H1 (cell line): Measurements from ENCODE around the gene OR13C3. TPM values are rescaled to one million over a fixed set of nuclear protein-coding genes. Genes with fewer than 3 reads are reported as not detected.

ENCODE experiments used
- CTCF ChIA-PET: fragments of 300-600 bp; sonication (Branson Sonifier 250); formaldehyde crosslinking; loops from one replicate; lab custom pipeline; 2021; ENCODE audit not compliant: partially characterized antibody; lab: Charles Lee
- POLR2A ChIA-PET: fragments of 300-600 bp; sonication (Branson Sonifier 250); formaldehyde crosslinking; loops from one replicate; lab custom pipeline; 2021; ENCODE audit warnings: inconsistent platforms; ENCODE audit not compliant: partially characterized antibody; lab: Charles Lee
- DNase-seq, 2 experiments: peaks; one replicate each; pipeline versions ENCODE4 v3.0.0 to v3.0.0-alpha.2; 2010 to 2022; ENCODE audit warnings: low spot score in 2 of 2, low read depth in 1 of 2, mixed read lengths in 1 of 2
- FAIRE-seq: peaks from 2 replicates; lab custom pipeline; 2011; peaks lifted over from hg19 to GRCh38; lab: Jason Lieb, UNC
- H2AFZ ChIP-seq: 2 replicates; pipeline ENCODE4 v1.8.1; 2012; ENCODE audit warnings: low read length, inconsistent platforms
- H2AK5ac ChIP-seq: 2 replicates; pipeline ENCODE4 v1.6.1; 2013; ENCODE audit warnings: low read depth, low read length
- H2BK120ac ChIP-seq: replicated peaks from 2 replicates; pipeline ENCODE3; 2013; ENCODE audit warnings: low read depth, low read length, inconsistent platforms
- H2BK12ac ChIP-seq: 2 replicates; pipeline ENCODE4 v1.6.1; 2013; ENCODE audit warnings: low read depth, low read length
- H2BK15ac ChIP-seq: 2 replicates; pipeline ENCODE4 v1.6.1; 2013; ENCODE audit warnings: low read length
- H2BK20ac ChIP-seq: 2 replicates; pipeline ENCODE4 v1.6.1; 2013; ENCODE audit warnings: low read length
- H2BK5ac ChIP-seq: 2 replicates; pipeline ENCODE4 v1.6.1; 2013; ENCODE audit warnings: low read depth, low read length
- H3K14ac ChIP-seq: 2 replicates; pipeline ENCODE4 v1.6.1; 2013; ENCODE audit warnings: inconsistent platforms; ENCODE audit not compliant: insufficient read length
- H3K18ac ChIP-seq: 2 replicates; pipeline ENCODE4 v1.6.1; 2013; ENCODE audit warnings: low read length; ENCODE audit errors: extremely low read depth
- H3K23ac ChIP-seq: 2 replicates; pipeline ENCODE4 v1.6.1; 2013; ENCODE audit warnings: inconsistent platforms; ENCODE audit not compliant: insufficient read length
- H3K23me2 ChIP-seq: 2 replicates; pipeline ENCODE4 v1.6.1; 2013; ENCODE audit warnings: low read depth, low read length
- H3K27ac ChIP-seq: 2 replicates; pipeline ENCODE4 v1.6.1; 2011; ENCODE audit warnings: low read depth, low read length, inconsistent platforms
- H3K27me3 ChIP-seq, 4 experiments: replicated peaks in 1 of 4; 1 replicate in 1 of 4; 2 replicates in 3 of 4; pipeline versions ENCODE4 v1.6.1 to v1.8.1; 2011 to 2013; ENCODE audit warnings: low read length in 3 of 4, mild to moderate bottlenecking in 3 of 4, inconsistent platforms in 2 of 4, mixed read lengths in 2 of 4, moderate library complexity in 1 of 4; ENCODE audit not compliant: control insufficient read depth in 3 of 4, insufficient read depth in 3 of 4; ENCODE audit errors: extremely low read depth in 1 of 4
- H3K36me3 ChIP-seq, 4 experiments: 2 replicates each; pipeline versions ENCODE4 v1.6.1 to v1.8.1; 2011 to 2013; ENCODE audit warnings: mild to moderate bottlenecking in 4 of 4, low read length in 3 of 4, moderate library complexity in 2 of 4, control low read depth in 1 of 4, inconsistent platforms in 1 of 4; ENCODE audit not compliant: insufficient read depth in 4 of 4, control insufficient read depth in 2 of 4
- H3K4ac ChIP-seq: replicated peaks from 2 replicates; pipeline ENCODE3; 2013; ENCODE audit warnings: low read length, low read depth, mixed read lengths, inconsistent platforms; ENCODE audit not compliant: insufficient read length
- H3K4me1 ChIP-seq, 4 experiments: replicated peaks in 1 of 4; 1 replicate in 1 of 4; 2 replicates in 3 of 4; pipeline versions ENCODE4 v1.6.1 to v1.8.1; 2011 to 2013; ENCODE audit warnings: low read length in 3 of 4, inconsistent platforms in 2 of 4, mixed read lengths in 1 of 4; ENCODE audit not compliant: insufficient read depth in 4 of 4, control insufficient read depth in 3 of 4
- H3K4me2 ChIP-seq, 2 experiments: 2 replicates each; pipeline versions ENCODE4 v1.6.1 to v1.8.1; 2011 to 2013; ENCODE audit warnings: low read depth in 2 of 2, low read length in 2 of 2, control low read depth in 1 of 2, inconsistent platforms in 1 of 2, mild to moderate bottlenecking in 1 of 2; ENCODE audit not compliant: insufficient read depth in 1 of 2
- H3K4me3 ChIP-seq, 4 experiments: fragments of 200-600, 300-600 bp in 1 of 4; sonication (generic), shearing (Covaris generic), sonication (Bioruptor Twin) in 1 of 4; 2 replicates each; pipeline versions ENCODE4 v1.5.1 to v1.8.1; 2011 to 2016; ENCODE audit warnings: low read length in 4 of 4, low read depth in 3 of 4, control low read depth in 2 of 4, inconsistent platforms in 2 of 4, mild to moderate bottlenecking in 2 of 4, mixed read lengths in 1 of 4, moderate library complexity in 1 of 4; ENCODE audit not compliant: insufficient read depth in 2 of 4; ENCODE audit errors: extremely low read depth in 1 of 4
- H3K56ac ChIP-seq: replicated peaks from 2 replicates; pipeline ENCODE3; 2013; ENCODE audit warnings: low read depth, mild to moderate bottlenecking, mixed read lengths, low read length, inconsistent platforms; ENCODE audit not compliant: insufficient read length
- H3K79me1 ChIP-seq: 2 replicates; pipeline ENCODE4 v1.6.1; 2013; ENCODE audit warnings: low read depth, low read length, control low read depth
- H3K79me2 ChIP-seq, 2 experiments: 2 replicates each; pipeline versions ENCODE4 v1.6.1 to v1.8.1; 2012 to 2013; ENCODE audit warnings: low read length in 2 of 2, mild to moderate bottlenecking in 2 of 2, inconsistent platforms in 1 of 2; ENCODE audit not compliant: insufficient read depth in 2 of 2, control insufficient read depth in 1 of 2
- H3K9ac ChIP-seq, 4 experiments: replicated peaks in 1 of 4; 1 replicate in 1 of 4; 2 replicates in 3 of 4; pipeline versions ENCODE4 v1.6.1 to v1.8.1; 2011 to 2013; ENCODE audit warnings: low read depth in 3 of 4, low read length in 3 of 4, control low read depth in 2 of 4, mild to moderate bottlenecking in 2 of 4, moderate library complexity in 2 of 4, inconsistent platforms in 1 of 4; ENCODE audit errors: extremely low read depth in 1 of 4
- H3K9me3 ChIP-seq, 2 experiments: 2 replicates each; pipeline versions ENCODE4 v1.6.1 to v1.8.1; 2012 to 2013; ENCODE audit warnings: mild to moderate bottlenecking in 2 of 2, moderate library complexity in 2 of 2, control low read depth in 1 of 2, inconsistent platforms in 1 of 2, low read depth in 1 of 2, low read length in 1 of 2, mixed read lengths in 1 of 2; ENCODE audit not compliant: insufficient read depth in 2 of 2
- H4K20me1 ChIP-seq, 2 experiments: replicated peaks in 1 of 2; 2 replicates each; pipeline versions ENCODE3 to v1.8.1; 2011 to 2013; ENCODE audit warnings: inconsistent platforms in 2 of 2, low read length in 2 of 2, mild to moderate bottlenecking in 1 of 2; ENCODE audit not compliant: insufficient read depth in 2 of 2, control insufficient read depth in 1 of 2
- H4K5ac ChIP-seq: 2 replicates; pipeline ENCODE4 v1.6.1; 2013; ENCODE audit warnings: low read length, low read depth, mixed read lengths, inconsistent platforms; ENCODE audit not compliant: insufficient read length
- H4K8ac ChIP-seq: 2 replicates; pipeline ENCODE4 v1.8.0; 2013; ENCODE audit warnings: mild to moderate bottlenecking, moderate library complexity, low read length, inconsistent platforms; ENCODE audit not compliant: insufficient read depth; ENCODE audit errors: extremely low read depth
- H4K91ac ChIP-seq: replicated peaks from 2 replicates; pipeline ENCODE3; 2013; ENCODE audit warnings: low read length, mixed read lengths, inconsistent platforms; ENCODE audit not compliant: insufficient read length
- FOSL1 ChIP-seq: IDR thresholded peaks from 2 replicates; pipeline ENCODE4 v1.6.1; 2011; ENCODE audit warnings: mild to moderate bottlenecking, low read depth, low read length, moderate library complexity; ENCODE audit not compliant: insufficient read depth
- WGBS, 2 experiments: shearing (Covaris generic) in 1 of 2; methylation state at CpG; one replicate each; pipeline versions ENCODE4 v1.1.6 to v1.1.7; 2013 to 2015; ENCODE audit warnings: low lambda C conversion rate in 2 of 2, mixed read lengths in 2 of 2, inconsistent platforms in 1 of 2, low coverage in 1 of 2, missing lambda C conversion rate in 1 of 2; ENCODE audit not compliant: insufficient replicate concordance in 2 of 2, insufficient coverage in 1 of 2, insufficient read length in 1 of 2; ENCODE audit errors: extremely low coverage in 1 of 2, missing lambda C conversion rate in 1 of 2; 5-methylcytosine and 5-hydroxymethylcytosine counted together
- polyA plus RNA-seq, 7 experiments: library from polyadenylated mRNA; depleted of rRNA in 3 of 7; stranded (reverse) in 5 of 7; unstranded in 2 of 7; fragments of >200 nt in 5 of 7; fragments of 200-250 nt in 2 of 7; gene quantifications; 1 replicate in 5 of 7; 2 replicates in 1 of 7; 4 replicates in 1 of 7; pipeline versions ENCODE4 v1.2.1 to v1.2.3, GENCODE V29; 2011 to 2013; ENCODE audit warnings: missing spikeins in 2 of 7, mixed read lengths in 2 of 7
- total RNA-seq: library from RNA; stranded (reverse); fragmentation: NEBNext Ultra II Directional; extraction: Animal tissue kit (Norgen Biotek cat#: 25700); gene quantifications from 2 replicates; pipeline ENCODE4 v1.2.1, GENCODE V29; 2021

Gene OR13C3
- total and polyA plus RNA-seq, 2 of the 8 experiments (the other 6 are each of a cell fraction or from before 2014, with no cell fraction given): not detected

DNA sequence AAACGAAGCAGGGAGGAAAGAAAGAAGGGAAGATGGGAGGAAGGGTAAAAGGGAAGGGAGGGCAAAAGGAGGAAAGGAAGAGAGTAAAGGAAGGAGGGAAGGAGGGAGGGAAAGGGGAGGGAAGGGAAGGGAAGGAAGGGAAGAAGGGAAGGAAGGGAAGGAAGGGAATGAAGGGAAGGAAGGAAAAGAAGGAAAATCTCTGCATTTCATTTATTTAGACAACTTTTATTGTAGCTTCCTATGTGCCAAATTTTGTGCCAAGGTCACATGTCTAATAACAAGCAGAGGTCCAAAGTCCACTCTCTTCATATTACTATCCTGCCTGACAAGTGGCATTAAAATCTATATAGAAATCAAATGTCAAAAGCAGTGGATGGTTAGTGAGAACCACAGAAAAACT is 2.6 kb upstream of the OR13C3 start:
- H4K91ac ChIP-seq: no peak overlapping the region
- H2AFZ ChIP-seq: no peak overlapping the region
- no peak overlapping the region for H2AK5ac ChIP-seq
- no peak overlapping the region for H3K23ac ChIP-seq
- H3K56ac ChIP-seq: no peak overlapping the region
- H3K79me2 ChIP-seq: no peaks in the 10 kb centered on the region
- H3K23me2 ChIP-seq: peaks cover 2% of the 10 kb centered on the region; the same call in 1 of the 2 replicates
- H3K9ac ChIP-seq: no peak overlapping the region
- no peak overlapping the region for H2BK5ac ChIP-seq
- FAIRE-seq (no peak), DNase-seq (no peak)
- no peak overlapping the region for H3K4me2 ChIP-seq
- H4K20me1 ChIP-seq: no peaks in the 10 kb centered on the region
- no peak overlapping the region for H3K14ac ChIP-seq
- POLR2A ChIA-PET: no interaction called here
- no peak overlapping the region for H3K18ac ChIP-seq
- H2BK20ac ChIP-seq: no peak overlapping the region
- no peak for TF ChIP-seq FOSL1
- no peak overlapping the region for H3K27ac ChIP-seq
- no peaks in the 10 kb centered on the region for H3K4me1 ChIP-seq
- H4K5ac ChIP-seq: no peak overlapping the region
- no peak overlapping the region for H2BK12ac ChIP-seq
- no peaks in the 10 kb centered on the region for H3K79me1 ChIP-seq
- WGBS, 2 experiments: 50% methylated on average over 1 of the region's 1 CpG; no CpG with 5 or more reads in 1 of the 2 experiments
- H3K9me3 ChIP-seq: no peaks in the 10 kb centered on the region
- no peaks in the 10 kb centered on the region for H3K27me3 ChIP-seq
- H3K4ac ChIP-seq: no peak overlapping the region
- no peak overlapping the region for H2BK120ac ChIP-seq
- no peaks in the 10 kb centered on the region for H3K36me3 ChIP-seq
- CTCF ChIA-PET: no interaction called here
- no peak overlapping the region for H2BK15ac ChIP-seq
- H3K4me3 ChIP-seq: no peak overlapping the region
- no peak overlapping the region for H4K8ac ChIP-seq
